Panc1 (cell line): ENCODE measurements around the gene MEX3D.

Source experiments
- CTCF ChIP-seq: fragments of 450-650 bp; IDR thresholded peaks from 2 replicates; pipeline ENCODE4 v1.5.1; 2017; ENCODE audit warnings: mild to moderate bottlenecking
- REST ChIP-seq, 2 experiments: IDR thresholded peaks; 2 replicates each; pipeline ENCODE4 v1.6.1; 2011 to 2012; ENCODE audit warnings: low read depth in 2 of 2, control low read depth in 1 of 2, low read length in 1 of 2, mild to moderate bottlenecking in 1 of 2, moderate library complexity in 1 of 2; ENCODE audit not compliant: insufficient read depth in 1 of 2

- TF ChIP-seq REST (IDR thresholded peaks at IDR 0.05; ENCODE audit: insufficient read depth in 1 of 2, low read depth in 2 of 2, low read length in 1 of 2) (no peak), CTCF (no peak)
Measured at GRCh38 chr19:1577090-1577928, 9.2 kb upstream of the MEX3D start.
